ENCODE data around the gene CCDC97. TPM values are rescaled to one million over a fixed set of nuclear protein-coding genes. Genes with fewer than 3 reads are reported as not detected.
"Not testable (repeated sequence)": the region's sequence is repeated elsewhere in the genome, so short reads cannot be mapped to it uniquely, and the experiment has no call there.

Gene CCDC97
- total and polyA plus RNA-seq, 2 of the 8 experiments (the other 6 are each of a cell fraction or from before 2014, with no cell fraction given): 19.8 to 27.1 TPM

GRCh38 chr19:41371119-41371518, 61.1 kb downstream of the CCDC97 start:
- H3K9ac ChIP-seq (replicated peaks in 1 of 4; ENCODE audit: extremely low read depth in 1 of 4, low read depth in 3 of 4, low read length in 3 of 4); H4K5ac ChIP-seq (ENCODE audit: insufficient read length, low read depth, low read length); H3K4me3 ChIP-seq (ENCODE audit: extremely low read depth in 1 of 4, insufficient read depth in 2 of 4, low read depth in 3 of 4, low read length in 4 of 4); H3K79me2 ChIP-seq (ENCODE audit: control insufficient read depth in 1 of 2, insufficient read depth in 2 of 2, low read length in 2 of 2); H2BK120ac ChIP-seq (replicated peaks; ENCODE audit: low read depth, low read length); H3K27me3 ChIP-seq (replicated peaks in 1 of 4; ENCODE audit: control insufficient read depth in 3 of 4, extremely low read depth in 1 of 4, insufficient read depth in 3 of 4, low read length in 3 of 4); H3K9me3 ChIP-seq (ENCODE audit: insufficient read depth in 2 of 2, low read depth in 1 of 2, low read length in 1 of 2); H3K18ac ChIP-seq (ENCODE audit: extremely low read depth, low read length); H2BK15ac ChIP-seq (ENCODE audit: low read length); H2BK5ac ChIP-seq (ENCODE audit: low read depth, low read length); H3K4ac ChIP-seq (replicated peaks; ENCODE audit: insufficient read length, low read depth, low read length); H2BK12ac ChIP-seq (ENCODE audit: low read depth, low read length); FAIRE-seq; H4K8ac ChIP-seq (ENCODE audit: extremely low read depth, insufficient read depth, low read length); H2AK5ac ChIP-seq (ENCODE audit: low read depth, low read length); H3K79me1 ChIP-seq (ENCODE audit: low read depth, low read length); H3K14ac ChIP-seq (ENCODE audit: insufficient read length); H3K4me2 ChIP-seq (ENCODE audit: insufficient read depth in 1 of 2, low read depth in 2 of 2, low read length in 2 of 2); H3K27ac ChIP-seq (ENCODE audit: low read depth, low read length); DNase-seq (ENCODE audit: low read depth in 1 of 2, low spot score in 2 of 2); H3K4me1 ChIP-seq (replicated peaks in 1 of 4; ENCODE audit: control insufficient read depth in 3 of 4, insufficient read depth in 4 of 4, low read length in 3 of 4); H3K23ac ChIP-seq (ENCODE audit: insufficient read length); H3K36me3 ChIP-seq (ENCODE audit: control insufficient read depth in 2 of 4, insufficient read depth in 4 of 4, low read length in 3 of 4); H4K20me1 ChIP-seq (replicated peaks in 1 of 2; ENCODE audit: control insufficient read depth in 1 of 2, insufficient read depth in 2 of 2, low read length in 2 of 2); H4K91ac ChIP-seq (replicated peaks; ENCODE audit: insufficient read length, low read length); H2BK20ac ChIP-seq (ENCODE audit: low read length); POLR2A ChIA-PET (ENCODE audit: partially characterized antibody); H2AFZ ChIP-seq (ENCODE audit: low read length); H3K23me2 ChIP-seq (ENCODE audit: low read depth, low read length); H3K56ac ChIP-seq (replicated peaks; ENCODE audit: insufficient read length, low read depth, low read length): not testable (repeated sequence)
- 92% methylated on average over 5 of the region's 5 CpGs; no CpG with 5 or more reads in 1 of the 2 experiments for WGBS, 2 experiments (ENCODE audit: extremely low coverage in 1 of 2, insufficient coverage in 1 of 2, insufficient read length in 1 of 2, insufficient replicate concordance in 2 of 2, low coverage in 1 of 2, low lambda C conversion rate in 2 of 2, missing lambda C conversion rate in 1 of 2)
- CTCF ChIA-PET (ENCODE audit: partially characterized antibody): interaction anchor here (0.7 to 3.0 kb wide), 7 partner anchors 15 to 565 kb away, joined by 3 to 11 read pairs (median 3); no protein-coding TSS in a partner anchor

Measured in H1 (cell line).